CD14-positive monocyte (primary cell): ENCODE results near the gene PROSER1. TPM values are rescaled to one million over a fixed set of nuclear protein-coding genes. Genes with fewer than 3 reads are reported as not detected.

Source experiments
- DNase-seq, 3 donors: peaks; one replicate each; pipeline ENCODE4 v3.0.0-alpha.2; 2011 to 2022
- H2AFZ ChIP-seq: 2 replicates; pipeline ENCODE4 v1.6.0; 2012; ENCODE audit warnings: mild to moderate bottlenecking, low read depth, low read length, inconsistent platforms; ENCODE audit not compliant: insufficient read depth, poor library complexity, severe bottlenecking
- H3K27ac ChIP-seq, 2 donors: 1 replicate in 1 of 2; 2 replicates in 1 of 2; pipeline ENCODE4 v1.5.1; 2012 to 2013; ENCODE audit warnings: low read length in 2 of 2, control low read depth in 1 of 2, inconsistent platforms in 1 of 2, low read depth in 1 of 2, mild to moderate bottlenecking in 1 of 2
- H3K27me3 ChIP-seq, 2 donors: one replicate each; pipeline versions ENCODE4 v1.6.0 to v1.6.1; 2011 to 2013; ENCODE audit warnings: low read length in 2 of 2; ENCODE audit not compliant: control insufficient read depth in 2 of 2, insufficient read depth in 2 of 2
- H3K36me3 ChIP-seq, 2 donors: replicated peaks in 1 of 2; 1 replicate in 1 of 2; 2 replicates in 1 of 2; pipeline versions ENCODE4 v1.5.1 to v1.6.1; 2012 to 2013; ENCODE audit warnings: low read length in 2 of 2, control low read depth in 1 of 2, inconsistent platforms in 1 of 2, mild to moderate bottlenecking in 1 of 2; ENCODE audit not compliant: insufficient read depth in 2 of 2, control insufficient read depth in 1 of 2
- H3K4me1 ChIP-seq, 2 donors: 1 replicate in 1 of 2; 2 replicates in 1 of 2; pipeline versions ENCODE4 v1.5.1 to v1.6.1; 2012 to 2013; ENCODE audit warnings: low read length in 2 of 2, control low read depth in 1 of 2, inconsistent platforms in 1 of 2, mild to moderate bottlenecking in 1 of 2, moderate library complexity in 1 of 2; ENCODE audit not compliant: insufficient read depth in 2 of 2, control insufficient read depth in 1 of 2
- H3K4me2 ChIP-seq: replicated peaks from 2 replicates; pipeline ENCODE3; 2012; ENCODE audit warnings: low read length, moderate library complexity, mild to moderate bottlenecking; ENCODE audit not compliant: poor library complexity, severe bottlenecking; ENCODE audit errors: extremely low read depth
- H3K4me3 ChIP-seq, 3 experiments: fragments of 200-600 bp in 1 of 3; sonication (generic) in 1 of 3; replicated peaks in 1 of 3; 1 replicate in 2 of 3; 2 replicates in 1 of 3; pipeline ENCODE4 v1.5.1; 2011 to 2013; ENCODE audit warnings: low read length in 3 of 3, mild to moderate bottlenecking in 3 of 3, control low read depth in 2 of 3, low read depth in 2 of 3, inconsistent platforms in 1 of 3, moderate library complexity in 1 of 3
- H3K79me2 ChIP-seq: 2 replicates; pipeline ENCODE4 v1.6.0; 2012; ENCODE audit warnings: mild to moderate bottlenecking, control low read depth, inconsistent platforms, low read length, moderate library complexity; ENCODE audit not compliant: insufficient read depth
- H3K9ac ChIP-seq: 2 replicates; pipeline ENCODE4 v1.6.0; 2017; ENCODE audit warnings: low read length, mild to moderate bottlenecking; ENCODE audit not compliant: insufficient read depth, poor library complexity, severe bottlenecking
- H3K9me3 ChIP-seq, 2 donors: replicated peaks in 1 of 2; 1 replicate in 1 of 2; 2 replicates in 1 of 2; pipeline versions ENCODE4 v1.5.1 to v1.6.1; 2012 to 2013; ENCODE audit warnings: low read length in 2 of 2, control low read depth in 1 of 2; ENCODE audit not compliant: control insufficient read depth in 1 of 2, insufficient read depth in 1 of 2
- H4K20me1 ChIP-seq: 2 replicates; pipeline ENCODE4 v1.6.0; 2012; ENCODE audit warnings: mild to moderate bottlenecking, low read length, control low read depth, moderate library complexity; ENCODE audit not compliant: insufficient read depth
- H3K27ac Mint-ChIP-seq, 7 donors: one replicate each; pipeline ENCODE4 v1.8.0; 2020; ENCODE audit warnings: mild to moderate bottlenecking in 7 of 7, mixed read lengths in 7 of 7, moderate library complexity in 6 of 7, inconsistent platforms in 2 of 7
- H3K27me3 Mint-ChIP-seq, 3 donors: one replicate each; pipeline ENCODE4 v1.8.0; 2021 to 2022; ENCODE audit warnings: low read depth in 3 of 3, mild to moderate bottlenecking in 3 of 3, mixed read lengths in 3 of 3, moderate library complexity in 3 of 3, inconsistent platforms in 1 of 3
- H3K36me3 Mint-ChIP-seq, 2 donors: one replicate each; pipeline ENCODE4 v1.8.0; 2020; ENCODE audit warnings: mixed read lengths in 2 of 2, inconsistent platforms in 1 of 2, mild to moderate bottlenecking in 1 of 2
- H3K4me1 Mint-ChIP-seq: one replicate; pipeline ENCODE4 v1.8.0; 2020; ENCODE audit warnings: mild to moderate bottlenecking, mixed read lengths
- H3K4me3 Mint-ChIP-seq, 2 donors: one replicate each; pipeline ENCODE4 v1.8.0; 2020; ENCODE audit warnings: mild to moderate bottlenecking in 2 of 2, mixed read lengths in 2 of 2, moderate library complexity in 1 of 2
- H3K9me3 Mint-ChIP-seq, 7 donors: one replicate each; pipeline ENCODE4 v1.8.0; 2020 to 2022; ENCODE audit warnings: mixed read lengths in 7 of 7, mild to moderate bottlenecking in 6 of 7, moderate library complexity in 6 of 7, inconsistent platforms in 2 of 7
- WGBS: methylation state at CpG from one replicate; pipeline ENCODE4 v1.1.5; 2013; ENCODE audit warnings: missing lambda C conversion rate; ENCODE audit not compliant: insufficient coverage; 5-methylcytosine and 5-hydroxymethylcytosine counted together
- intact Hi-C, 2 donors: fragments of 100-400 bp; cut with micrococcal nuclease; formaldehyde crosslinking; loops; one replicate each; pipeline versions ENCODE4 v1.15.0 to v1.15.1; 2023
- polyA plus RNA-seq, 3 donors: library from polyadenylated mRNA; depleted of rRNA in 1 of 3; unstranded in 2 of 3; stranded (reverse) in 1 of 3; fragments of 300-500 nt in 2 of 3; fragments of >200 nt in 1 of 3; fragmentation: Illumina TruSeq in 2 of 3; gene quantifications; 1 replicate in 2 of 3; 2 replicates in 1 of 3; pipeline ENCODE4 v1.2.3, GENCODE V29; 2012 to 2021
- TF ChIP-seq, protein P1 (sequence below): fragments of 200-600 bp; IDR thresholded peaks from one replicate; pipeline ENCODE4 v1.8.0; 2022; ENCODE audit warnings: antibody characterized with exemption, mild to moderate bottlenecking

Gene PROSER1
- polyA plus RNA-seq, 3 donors, result 4.6 to 28.5 (median 9.1) TPM

DNA sequence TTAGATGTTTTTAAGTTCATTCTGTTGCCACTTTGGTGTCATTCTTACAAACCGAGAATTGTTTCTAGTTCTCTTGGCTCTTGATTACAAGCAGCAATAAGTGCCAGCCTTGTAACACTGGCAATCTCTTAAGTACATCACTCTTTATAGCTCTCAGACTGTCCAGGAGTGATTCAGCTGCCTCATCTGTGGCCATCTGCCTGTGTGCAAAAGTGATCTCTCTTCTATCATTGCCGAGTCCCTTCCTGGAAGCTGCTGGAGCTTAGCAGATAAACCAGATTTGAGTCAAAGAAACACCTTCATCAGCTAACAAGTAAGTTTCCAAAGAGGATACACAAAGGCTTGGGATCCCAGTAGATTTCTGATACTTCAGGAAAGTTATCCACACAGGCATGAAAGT lies 70.4 kb downstream of the PROSER1 start:
- WGBS, result 100% methylated on average over 1 of the region's 2 CpGs
- Histone ChIP-seq H3K79me2 (no peaks in the 10 kb centered on the region), H3K27ac (no peak overlapping the region), H3K4me1 (no peaks in the 10 kb centered on the region), H2AFZ (no peak overlapping the region), H3K4me2 (no peak overlapping the region), H3K9me3 (no peaks in the 10 kb centered on the region), H3K9ac (no peak overlapping the region), H3K27me3 (no peaks in the 10 kb centered on the region), H3K4me3 (no peak overlapping the region), H3K36me3 (no peaks in the 10 kb centered on the region), H4K20me1 (no peaks in the 10 kb centered on the region)
- H3K4me3 Mint-ChIP-seq, result no peak overlapping the region
- H3K4me1 Mint-ChIP-seq, result no peaks in the 10 kb centered on the region
- H3K27me3 Mint-ChIP-seq, result peaks cover 0 to 2% (median 0%) of the 10 kb centered on the region in 3 donors
- H3K36me3 Mint-ChIP-seq, result no peaks in the 10 kb centered on the region
- no peak overlapping the region for H3K27ac Mint-ChIP-seq
- TF ChIP-seq, protein P1, sequence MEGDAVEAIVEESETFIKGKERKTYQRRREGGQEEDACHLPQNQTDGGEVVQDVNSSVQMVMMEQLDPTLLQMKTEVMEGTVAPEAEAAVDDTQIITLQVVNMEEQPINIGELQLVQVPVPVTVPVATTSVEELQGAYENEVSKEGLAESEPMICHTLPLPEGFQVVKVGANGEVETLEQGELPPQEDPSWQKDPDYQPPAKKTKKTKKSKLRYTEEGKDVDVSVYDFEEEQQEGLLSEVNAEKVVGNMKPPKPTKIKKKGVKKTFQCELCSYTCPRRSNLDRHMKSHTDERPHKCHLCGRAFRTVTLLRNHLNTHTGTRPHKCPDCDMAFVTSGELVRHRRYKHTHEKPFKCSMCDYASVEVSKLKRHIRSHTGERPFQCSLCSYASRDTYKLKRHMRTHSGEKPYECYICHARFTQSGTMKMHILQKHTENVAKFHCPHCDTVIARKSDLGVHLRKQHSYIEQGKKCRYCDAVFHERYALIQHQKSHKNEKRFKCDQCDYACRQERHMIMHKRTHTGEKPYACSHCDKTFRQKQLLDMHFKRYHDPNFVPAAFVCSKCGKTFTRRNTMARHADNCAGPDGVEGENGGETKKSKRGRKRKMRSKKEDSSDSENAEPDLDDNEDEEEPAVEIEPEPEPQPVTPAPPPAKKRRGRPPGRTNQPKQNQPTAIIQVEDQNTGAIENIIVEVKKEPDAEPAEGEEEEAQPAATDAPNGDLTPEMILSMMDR, result no peak
- no peak for DNase-seq
- intact Hi-C loops, result no loop called here
- H3K9me3 Mint-ChIP-seq, result peaks cover 0 to 3% (median 0%) of the 10 kb centered on the region in 7 donors

DNA sequence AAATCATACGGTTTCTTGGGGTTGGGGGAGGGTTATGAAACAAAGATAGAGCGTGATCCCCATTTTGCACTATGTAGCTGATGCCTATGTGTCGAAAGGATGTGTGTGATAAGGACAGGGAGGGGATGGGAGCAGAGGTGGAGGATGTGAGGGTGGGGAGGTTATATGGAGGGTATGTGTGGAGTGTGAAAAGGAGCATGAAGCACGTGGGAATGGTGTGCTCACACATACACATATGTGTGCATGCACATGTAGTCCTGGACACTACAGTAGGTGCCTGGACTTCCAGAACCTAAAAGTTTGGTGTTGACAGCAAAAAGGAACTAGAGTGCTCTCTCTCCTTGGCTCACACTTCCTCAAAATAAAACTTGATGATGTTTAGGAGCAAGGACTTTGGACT lies 72.6 kb downstream of the PROSER1 start:
- intact Hi-C loops, result no loop called here
- 94% methylated on average over 4 of the region's 4 CpGs for WGBS

More for the DNA sequence above, 72.6 kb downstream of the PROSER1 start:
- Mint-ChIP-seq H3K9me3 (peaks cover 0 to 13% (median 5%) of the 10 kb centered on the region in 7 donors), H3K27me3 (peaks cover 0 to 4% (median 0%) of the 10 kb centered on the region in 3 donors), H3K4me3 (no peak overlapping the region), H3K36me3 (no peaks in the 10 kb centered on the region), H3K4me1 (no peaks in the 10 kb centered on the region), H3K27ac (no peak overlapping the region)
- no peaks in the 10 kb centered on the region for H3K79me2 ChIP-seq
- no peak overlapping the region for H3K9ac ChIP-seq
- H3K4me3 ChIP-seq, result no peak overlapping the region
- H3K27ac ChIP-seq, result no peak overlapping the region
- no peak overlapping the region for H3K4me2 ChIP-seq
- no peaks in the 10 kb centered on the region for H3K27me3 ChIP-seq
- no peaks in the 10 kb centered on the region for H3K4me1 ChIP-seq
- TF ChIP-seq, protein P1, result no peak
- no peaks in the 10 kb centered on the region for H3K9me3 ChIP-seq
- H2AFZ ChIP-seq, result no peak overlapping the region
- H4K20me1 ChIP-seq, result no peaks in the 10 kb centered on the region
- no peaks in the 10 kb centered on the region for H3K36me3 ChIP-seq
- no peak for DNase-seq
